Liver (tissue), 9 donors: ENCODE measurements around the gene TYMS. TPM values are rescaled to one million over a fixed set of nuclear protein-coding genes. Genes with fewer than 3 reads are reported as not detected.

Source experiments
- DNase-seq: peaks from one replicate; pipeline ENCODE4 v3.0.0-alpha.2; 2017; ENCODE audit warnings: low spot score
- H3K27ac ChIP-seq, 2 donors: one replicate each; pipeline ENCODE4 v1.7.0; 2013; ENCODE audit warnings: inconsistent platforms in 2 of 2, low read length in 2 of 2, control low read depth in 1 of 2, low read depth in 1 of 2, mild to moderate bottlenecking in 1 of 2
- H3K27me3 ChIP-seq, 4 donors: one replicate each; pipeline versions ENCODE4 v1.6.1 to v1.7.0; 2013; ENCODE audit warnings: low read length in 3 of 4, inconsistent platforms in 1 of 4, mild to moderate bottlenecking in 1 of 4, moderate library complexity in 1 of 4; ENCODE audit not compliant: control insufficient read depth in 4 of 4, insufficient read depth in 4 of 4
- H3K36me3 ChIP-seq, 4 donors: one replicate each; pipeline versions ENCODE4 v1.6.1 to v1.7.0; 2013; ENCODE audit warnings: low read length in 3 of 4, mild to moderate bottlenecking in 3 of 4, low read depth in 1 of 4, moderate library complexity in 1 of 4; ENCODE audit not compliant: control insufficient read depth in 4 of 4, insufficient read depth in 3 of 4
- H3K4me1 ChIP-seq, 4 donors: one replicate each; pipeline versions ENCODE4 v1.6.1 to v1.7.0; 2013; ENCODE audit warnings: low read length in 3 of 4, mild to moderate bottlenecking in 3 of 4, moderate library complexity in 1 of 4; ENCODE audit not compliant: control insufficient read depth in 4 of 4, insufficient read depth in 4 of 4
- H3K4me3 ChIP-seq, 3 donors: one replicate each; pipeline versions ENCODE4 v1.6.1 to v1.7.0; 2013; ENCODE audit warnings: low read length in 3 of 3, control low read depth in 1 of 3, low read depth in 1 of 3, mild to moderate bottlenecking in 1 of 3
- H3K9ac ChIP-seq, 2 donors: one replicate each; pipeline ENCODE4 v1.7.0; 2013; ENCODE audit warnings: low read length in 2 of 2, mild to moderate bottlenecking in 2 of 2, moderate library complexity in 2 of 2, control low read depth in 1 of 2, low read depth in 1 of 2
- H3K9me3 ChIP-seq, 4 donors: one replicate each; pipeline versions ENCODE4 v1.6.1 to v1.7.0; 2013; ENCODE audit warnings: low read length in 3 of 4; ENCODE audit not compliant: control insufficient read depth in 4 of 4
- ATF3 ChIP-seq: IDR thresholded peaks from 2 replicates; pipeline ENCODE4 v1.6.1; 2016; ENCODE audit warnings: antibody characterized with exemption
- CTCF ChIP-seq: fragments of 150-350 bp; IDR thresholded peaks from 2 replicates; pipeline ENCODE4 v1.5.1; 2017; ENCODE audit warnings: improper control_type of control experiment, low read depth, low read length; ENCODE audit not compliant: missing input control
- EGR1 ChIP-seq, 2 donors: IDR thresholded peaks; 2 replicates each; pipeline ENCODE4 v1.6.1; 2016 to 2018; ENCODE audit warnings: antibody characterized with exemption in 2 of 2, low read depth in 2 of 2
- FOXA2 ChIP-seq: IDR thresholded peaks from 2 replicates; pipeline ENCODE4 v1.6.1; 2016; ENCODE audit warnings: antibody characterized with exemption
- GABPA ChIP-seq, 2 donors: IDR thresholded peaks in 1 of 2; conservative IDR thresholded peaks in 1 of 2; 2 replicates each; pipeline ENCODE4 v1.6.1; 2016; ENCODE audit warnings: antibody characterized with exemption in 2 of 2, mild to moderate bottlenecking in 1 of 2, moderate library complexity in 1 of 2
- HNF4A ChIP-seq, 2 donors: conservative IDR thresholded peaks; 2 replicates each; pipeline ENCODE4 v1.6.1; 2016; ENCODE audit warnings: antibody characterized with exemption in 2 of 2, mild to moderate bottlenecking in 2 of 2
- MAX ChIP-seq: IDR thresholded peaks from 2 replicates; pipeline ENCODE4 v1.6.1; 2016; ENCODE audit warnings: antibody characterized with exemption
- NR2F2 ChIP-seq: IDR thresholded peaks from 2 replicates; pipeline ENCODE4 v1.6.1; 2016; ENCODE audit warnings: antibody characterized with exemption
- RAD21 ChIP-seq, 2 donors: IDR thresholded peaks; 2 replicates each; pipeline ENCODE4 v1.6.1; 2016; ENCODE audit warnings: antibody characterized with exemption in 2 of 2, mild to moderate bottlenecking in 2 of 2
- REST ChIP-seq: IDR thresholded peaks from 2 replicates; pipeline ENCODE4 v1.6.1; 2016; ENCODE audit warnings: antibody characterized with exemption, mild to moderate bottlenecking
- RXRA ChIP-seq, 2 donors: IDR thresholded peaks; 2 replicates each; pipeline ENCODE4 v1.6.1; 2017 to 2018; ENCODE audit warnings: antibody characterized with exemption in 2 of 2, mild to moderate bottlenecking in 1 of 2
- SP1 ChIP-seq: IDR thresholded peaks from 2 replicates; pipeline ENCODE4 v1.6.1; 2018; ENCODE audit warnings: antibody characterized with exemption, mild to moderate bottlenecking
- TAF1 ChIP-seq: conservative IDR thresholded peaks from 2 replicates; pipeline ENCODE4 v1.6.1; 2016; ENCODE audit warnings: antibody characterized with exemption, mild to moderate bottlenecking
- YY1 ChIP-seq: IDR thresholded peaks from 2 replicates; pipeline ENCODE4 v1.6.1; 2016; ENCODE audit warnings: antibody characterized with exemption, mild to moderate bottlenecking
- WGBS: extraction: QIAGEN DNeasy Blood & Tissue Kit; methylation state at CpG from one replicate; pipeline ENCODE4 v1.1.7; 2013; 5-methylcytosine and 5-hydroxymethylcytosine counted together
- polyA plus RNA-seq, 2 donors: library from polyadenylated mRNA; stranded (reverse) in 1 of 2; unstranded in 1 of 2; fragments of 200-250 nt in 1 of 2; fragments of >200 nt in 1 of 2; fragmentation: Nextera tagmentation in 1 of 2; extraction: Ambion mirVana in 1 of 2; gene quantifications; one replicate each; pipeline versions ENCODE4 v1.2.1 to v1.2.3, GENCODE V29; 2013 to 2015
- total RNA-seq, 2 donors: library from RNA; depleted of rRNA; stranded (reverse); fragments of >200 nt; gene quantifications; one replicate each; pipeline ENCODE4 v1.2.3, GENCODE V29; 2014
- TF ChIP-seq, protein P1 (sequence below): IDR thresholded peaks from 2 replicates; pipeline ENCODE4 v1.6.1; 2016; ENCODE audit warnings: antibody characterized with exemption
- donor health status: healthy.
- donor health status: healthy.
- donor health status: healthy.
- donor health status: healthy.
- donor health status: healthy.

The TYMS gene
- total and polyA plus RNA-seq, 4 donors: 0.25 to 77.4 (median 5.3) TPM

DNA sequence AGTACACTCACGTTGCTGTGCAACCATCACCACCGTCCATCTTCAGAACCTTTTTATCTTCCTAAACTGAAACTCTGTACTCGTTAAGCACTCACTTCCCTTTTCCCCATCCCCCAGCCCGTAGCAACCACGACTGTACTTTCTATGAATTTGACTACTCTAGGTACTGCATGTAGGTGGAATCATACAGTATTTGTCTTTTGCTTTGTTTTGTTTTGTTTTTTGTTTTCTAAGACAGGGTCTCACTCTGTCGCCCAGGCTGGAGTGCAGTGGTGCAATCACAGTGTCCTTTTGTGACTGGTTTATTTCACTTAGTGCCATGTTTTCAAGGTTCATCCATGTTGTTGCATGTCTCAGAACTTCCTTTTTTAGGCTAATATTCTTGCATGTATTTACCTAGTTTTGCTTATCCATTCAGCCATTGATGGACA is 7.0 kb upstream of the TYMS start (continued):
- TF ChIP-seq EGR1 (IDR thresholded peaks at IDR 0.05; ENCODE audit: low read depth in 2 of 2): no peak
- no peak for TF ChIP-seq TAF1
- TF ChIP-seq SP1: no peak
- TF ChIP-seq MAX: no peak
- no peak for TF ChIP-seq RAD21 (IDR thresholded peaks at IDR 0.05)
- TF ChIP-seq ATF3: no peak
- no peak for TF ChIP-seq NR2F2

GRCh38 chr18:652131-652530 is 5.3 kb upstream of the TYMS start:
- no peak for DNase-seq
- peaks cover 1 to 2% (median 2%) of the 10 kb centered on the region in 4 donors for H3K4me1 ChIP-seq
- H3K9ac ChIP-seq: no peak overlapping the region
- TF ChIP-seq, protein P1, sequence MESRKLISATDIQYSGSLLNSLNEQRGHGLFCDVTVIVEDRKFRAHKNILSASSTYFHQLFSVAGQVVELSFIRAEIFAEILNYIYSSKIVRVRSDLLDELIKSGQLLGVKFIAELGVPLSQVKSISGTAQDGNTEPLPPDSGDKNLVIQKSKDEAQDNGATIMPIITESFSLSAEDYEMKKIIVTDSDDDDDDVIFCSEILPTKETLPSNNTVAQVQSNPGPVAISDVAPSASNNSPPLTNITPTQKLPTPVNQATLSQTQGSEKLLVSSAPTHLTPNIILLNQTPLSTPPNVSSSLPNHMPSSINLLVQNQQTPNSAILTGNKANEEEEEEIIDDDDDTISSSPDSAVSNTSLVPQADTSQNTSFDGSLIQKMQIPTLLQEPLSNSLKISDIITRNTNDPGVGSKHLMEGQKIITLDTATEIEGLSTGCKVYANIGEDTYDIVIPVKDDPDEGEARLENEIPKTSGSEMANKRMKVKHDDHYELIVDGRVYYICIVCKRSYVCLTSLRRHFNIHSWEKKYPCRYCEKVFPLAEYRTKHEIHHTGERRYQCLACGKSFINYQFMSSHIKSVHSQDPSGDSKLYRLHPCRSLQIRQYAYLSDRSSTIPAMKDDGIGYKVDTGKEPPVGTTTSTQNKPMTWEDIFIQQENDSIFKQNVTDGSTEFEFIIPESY: no peak
- no peak for TF ChIP-seq FOXA2
- TF ChIP-seq HNF4A (conservative IDR thresholded peaks at IDR 0.05): no peak
- TF ChIP-seq REST: no peak
- no peak for TF ChIP-seq NR2F2
- no peak for TF ChIP-seq CTCF
- TF ChIP-seq TAF1: no peak
- TF ChIP-seq MAX: no peak
- no peak for TF ChIP-seq GABPA (IDR thresholded peaks at IDR 0.05 in 1 of 2, conservative IDR thresholded peaks at IDR 0.05 in 1 of 2)
- TF ChIP-seq YY1: no peak
- TF ChIP-seq RXRA (IDR thresholded peaks at IDR 0.05): no peak
- H3K9me3 ChIP-seq: no peaks in the 10 kb centered on the region
- no peak overlapping the region for H3K27ac ChIP-seq
- no peaks in the 10 kb centered on the region for H3K27me3 ChIP-seq
- no peaks in the 10 kb centered on the region for H3K36me3 ChIP-seq
- 85% methylated on average over 4 of the region's 4 CpGs for WGBS
- H3K4me3 ChIP-seq: no peak overlapping the region
